ENCODE results near the gene FAM83G.
A peak's percentile ranks its signal among the peaks of the same experiment; 100 is the strongest.
"Not testable (repeated sequence)": the region's sequence is repeated elsewhere in the genome, so short reads cannot be mapped to it uniquely, and the experiment has no call there.

The FAM83G gene

GRCh38 chr17:18966831-18967624, 37.5 kb downstream of the FAM83G start:
- DNase-seq, result peak; percentile 26

- DNase-seq, result no peak
Observed at GRCh38 chr17:18965530-18966236, 38.9 kb downstream of the FAM83G start.

- no peak for DNase-seq
Observed at GRCh38 chr17:18964550-18964949, 40.0 kb downstream of the FAM83G start.

- no peak for DNase-seq
Observed at GRCh38 chr17:18964018-18964351, 40.6 kb downstream of the FAM83G start.

- no peak for DNase-seq
Observed at GRCh38 chr17:18963126-18964017, 41.2 kb downstream of the FAM83G start.

GRCh38 chr17:18962494-18962815, 42.1 kb downstream of the FAM83G start:
- no peak for DNase-seq

- DNase-seq, result no peak
Observed at GRCh38 chr17:18961634-18962493, 42.7 kb downstream of the FAM83G start.

GRCh38 chr17:18960803-18961511, 43.6 kb downstream of the FAM83G start:
- DNase-seq, result peak; percentile 62

GRCh38 chr17:18960241-18960665, 44.3 kb downstream of the FAM83G start:
- no peak for DNase-seq

- no peak for DNase-seq
Observed at GRCh38 chr17:18959845-18960240, 44.7 kb downstream of the FAM83G start.

GRCh38 chr17:18959071-18959844, 45.3 kb downstream of the FAM83G start:
- peak; percentile 32 for DNase-seq

- no peak for DNase-seq
Observed at GRCh38 chr17:18958611-18959010, 46.0 kb downstream of the FAM83G start.

- DNase-seq, result no peak
Observed at GRCh38 chr17:18957831-18958230, 46.7 kb downstream of the FAM83G start.

- DNase-seq, result no peak
Observed at GRCh38 chr17:18956581-18956980, 48.0 kb downstream of the FAM83G start.

GRCh38 chr17:18956021-18956420, 48.5 kb downstream of the FAM83G start:
- not testable (repeated sequence) for DNase-seq

GRCh38 chr17:18955009-18955408, 49.6 kb downstream of the FAM83G start:
- DNase-seq, result no peak

GRCh38 chr17:18954321-18954720, 50.2 kb downstream of the FAM83G start:
- DNase-seq, result no peak

GRCh38 chr17:18953231-18953728, 51.3 kb downstream of the FAM83G start:
- DNase-seq, result no peak

- DNase-seq, result no peak
Observed at GRCh38 chr17:18951941-18952842, 52.4 kb downstream of the FAM83G start, which contains the start of gene SLC5A10. TSS of gene SLC5A10 (plus strand) at chr17:18952165. CDS start at chr17:18952206, 41 bp downstream.

Measured in fibroblast of upper back skin (primary cell).